DMS53 treated with DMSO at 0.1 percent for 48 hours (cell line): ENCODE measurements around the gene SERPINA5.

Experiments used
- DNase-seq: peaks from one replicate; lab custom pipeline; 2025; ENCODE audit not compliant: unreplicated experiment; lab: John Stamatoyannopoulos, UW

SERPINA5 gene, protein sequence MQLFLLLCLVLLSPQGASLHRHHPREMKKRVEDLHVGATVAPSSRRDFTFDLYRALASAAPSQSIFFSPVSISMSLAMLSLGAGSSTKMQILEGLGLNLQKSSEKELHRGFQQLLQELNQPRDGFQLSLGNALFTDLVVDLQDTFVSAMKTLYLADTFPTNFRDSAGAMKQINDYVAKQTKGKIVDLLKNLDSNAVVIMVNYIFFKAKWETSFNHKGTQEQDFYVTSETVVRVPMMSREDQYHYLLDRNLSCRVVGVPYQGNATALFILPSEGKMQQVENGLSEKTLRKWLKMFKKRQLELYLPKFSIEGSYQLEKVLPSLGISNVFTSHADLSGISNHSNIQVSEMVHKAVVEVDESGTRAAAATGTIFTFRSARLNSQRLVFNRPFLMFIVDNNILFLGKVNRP

DNA sequence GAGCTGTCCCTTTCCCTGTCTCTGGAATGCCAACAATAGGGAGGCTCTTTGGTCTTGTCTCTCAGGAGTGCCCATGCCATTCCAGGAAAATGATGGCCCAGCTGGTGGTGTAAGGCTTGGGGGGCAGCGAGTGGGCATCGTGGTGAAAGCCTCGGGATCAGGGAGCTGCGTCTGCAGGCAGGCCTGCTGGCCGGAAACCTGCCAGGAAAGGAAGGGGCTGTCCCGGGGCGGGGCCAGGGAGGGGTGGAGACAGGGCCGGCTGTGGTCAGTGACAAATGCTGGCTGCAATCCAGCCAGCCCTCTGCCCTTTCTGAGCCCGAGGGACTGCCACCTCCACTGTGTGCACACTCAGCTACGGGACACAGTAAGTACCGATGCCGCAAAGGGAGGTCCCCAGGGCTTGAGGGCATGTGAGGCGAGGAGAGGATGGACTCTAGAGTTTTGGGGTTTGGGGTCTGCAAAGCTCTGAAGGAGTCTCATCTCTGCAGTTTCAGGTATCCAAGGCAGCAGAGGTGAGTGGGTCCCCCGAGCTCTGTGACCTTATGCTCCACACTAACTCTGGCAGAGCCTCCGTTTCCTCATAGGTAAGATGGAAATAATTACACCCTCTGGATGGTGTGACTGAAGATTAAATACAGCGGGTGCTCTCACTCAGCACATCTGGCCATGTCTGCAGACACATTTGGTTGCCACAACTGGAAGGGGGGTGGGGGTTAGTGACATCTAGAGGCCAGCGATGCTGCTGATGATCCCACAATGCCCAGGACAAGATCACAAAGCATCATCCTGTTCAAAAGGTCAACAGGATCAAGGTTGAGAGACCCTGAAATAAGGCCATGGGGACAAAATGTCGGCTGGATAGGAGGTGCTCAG is at the start of gene SERPINA5:
TSS of gene SERPINA5 (plus strand) at position 300 of the 873 bp plus-strand sequence. CDS start 5,937 bp downstream, outside the sequence.
- no peak for DNase-seq

DNA sequence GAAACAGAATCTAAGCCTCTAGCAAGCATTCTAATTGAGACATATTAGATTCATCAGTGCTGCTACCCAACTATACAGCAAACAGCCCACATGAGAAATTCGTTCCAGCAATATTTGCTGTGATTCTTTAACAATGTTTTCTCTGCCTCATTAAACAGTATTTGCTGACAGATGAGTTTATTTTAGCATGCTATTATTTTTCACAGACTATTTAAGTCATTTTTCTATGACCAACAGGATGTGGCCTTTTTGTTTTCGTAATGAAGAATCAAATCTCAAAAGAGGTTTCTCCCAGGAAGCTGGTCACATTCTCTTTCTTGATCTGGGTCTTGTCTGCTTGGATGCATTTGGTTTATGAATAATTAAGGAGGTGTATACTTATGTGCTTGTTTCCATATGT is 48.8 kb upstream of the SERPINA5 start:
- DNase-seq = no peak

DNA sequence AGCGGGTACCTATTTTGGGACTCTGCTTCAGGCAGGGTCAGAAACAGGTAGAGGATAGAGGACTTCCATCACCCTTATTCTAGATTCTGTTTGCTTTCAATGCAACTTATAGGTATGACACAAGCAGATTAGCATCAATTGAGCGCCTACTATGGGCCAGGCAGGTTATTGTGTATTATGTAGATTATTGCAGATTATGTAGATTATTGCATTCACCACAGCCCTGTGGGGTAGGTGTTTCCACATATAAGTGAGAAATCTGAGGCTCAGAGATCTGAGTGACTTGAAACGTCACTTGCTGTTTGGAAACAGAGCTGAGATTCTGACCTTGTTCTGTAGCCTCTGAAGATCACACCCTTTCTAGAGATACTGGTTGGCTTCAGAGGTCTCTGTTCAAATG is 45.7 kb upstream of the SERPINA5 start:
- DNase-seq = no peak

DNA sequence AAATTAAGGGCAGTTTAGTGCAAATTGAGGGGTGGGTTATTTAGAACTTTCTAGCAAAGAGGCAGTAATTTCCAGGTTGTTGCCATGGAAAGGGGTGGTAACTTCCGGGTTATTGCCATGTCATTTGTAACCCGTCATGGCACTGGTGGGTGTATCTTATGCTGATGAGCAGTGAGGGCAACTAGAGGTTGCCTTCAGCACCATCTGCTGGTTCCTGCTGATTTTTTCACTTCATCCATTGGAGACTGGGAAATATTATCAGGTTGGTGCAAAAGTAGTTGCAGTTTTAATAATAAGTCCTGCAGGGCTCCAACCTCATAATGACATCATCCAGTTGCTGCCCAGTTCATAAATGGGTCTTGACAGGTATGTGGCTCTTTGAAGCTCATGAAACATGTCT is 44.4 kb upstream of the SERPINA5 start:
- DNase-seq = no peak

DNA sequence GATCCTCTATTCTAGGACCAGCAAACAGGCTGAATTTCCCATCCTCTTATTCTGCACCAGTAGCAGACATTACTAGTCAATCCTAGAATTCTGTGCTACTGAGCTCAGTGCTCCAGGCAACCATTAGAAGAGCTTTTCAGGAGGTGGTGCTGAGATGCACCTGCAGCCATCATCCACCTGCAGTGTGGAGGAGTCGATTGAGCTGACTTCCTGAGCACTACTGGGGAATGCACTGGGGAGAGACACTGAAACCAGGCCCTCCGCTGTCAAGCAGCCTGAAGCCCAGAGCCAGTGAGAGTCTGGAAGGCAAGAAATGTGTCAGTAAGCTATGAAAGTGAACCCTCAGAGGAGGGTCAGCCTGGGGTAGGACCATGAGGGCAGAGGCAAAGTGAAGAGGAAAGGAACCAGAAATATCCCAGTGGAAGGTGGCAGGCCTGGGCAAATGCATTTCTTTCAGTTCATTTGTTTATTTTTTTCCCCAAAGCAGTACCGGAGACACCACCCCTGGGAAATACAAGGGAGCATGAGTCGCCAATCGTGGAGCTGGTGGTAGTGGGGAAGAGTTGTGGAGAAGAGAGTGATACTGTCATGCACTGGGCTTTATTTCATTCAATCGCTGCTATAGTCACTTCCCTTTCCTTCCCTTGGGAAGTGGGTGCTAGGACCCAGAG is 43.0 kb upstream of the SERPINA5 start:
- no peak for DNase-seq

DNA sequence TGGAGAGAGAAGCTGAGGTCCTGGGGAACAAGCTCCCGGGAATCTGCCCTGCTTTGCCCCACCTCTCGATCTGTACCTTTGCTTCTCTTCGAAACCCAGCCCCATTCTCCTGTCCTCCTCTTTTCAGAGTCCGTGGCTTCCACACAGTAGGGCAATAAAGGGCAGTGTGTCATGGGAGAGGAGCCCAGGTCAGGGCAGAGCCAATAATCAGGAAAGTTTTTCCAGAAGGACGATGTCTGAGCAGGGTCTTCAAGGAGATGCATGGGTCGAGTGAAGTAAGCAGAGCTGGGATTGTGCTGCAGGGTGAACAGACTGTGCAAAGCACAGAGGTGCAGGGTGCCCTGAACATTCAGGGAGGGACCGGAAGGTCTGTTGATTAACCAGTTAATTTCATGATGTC is 42.0 kb upstream of the SERPINA5 start:
- DNase-seq = no peak

DNA sequence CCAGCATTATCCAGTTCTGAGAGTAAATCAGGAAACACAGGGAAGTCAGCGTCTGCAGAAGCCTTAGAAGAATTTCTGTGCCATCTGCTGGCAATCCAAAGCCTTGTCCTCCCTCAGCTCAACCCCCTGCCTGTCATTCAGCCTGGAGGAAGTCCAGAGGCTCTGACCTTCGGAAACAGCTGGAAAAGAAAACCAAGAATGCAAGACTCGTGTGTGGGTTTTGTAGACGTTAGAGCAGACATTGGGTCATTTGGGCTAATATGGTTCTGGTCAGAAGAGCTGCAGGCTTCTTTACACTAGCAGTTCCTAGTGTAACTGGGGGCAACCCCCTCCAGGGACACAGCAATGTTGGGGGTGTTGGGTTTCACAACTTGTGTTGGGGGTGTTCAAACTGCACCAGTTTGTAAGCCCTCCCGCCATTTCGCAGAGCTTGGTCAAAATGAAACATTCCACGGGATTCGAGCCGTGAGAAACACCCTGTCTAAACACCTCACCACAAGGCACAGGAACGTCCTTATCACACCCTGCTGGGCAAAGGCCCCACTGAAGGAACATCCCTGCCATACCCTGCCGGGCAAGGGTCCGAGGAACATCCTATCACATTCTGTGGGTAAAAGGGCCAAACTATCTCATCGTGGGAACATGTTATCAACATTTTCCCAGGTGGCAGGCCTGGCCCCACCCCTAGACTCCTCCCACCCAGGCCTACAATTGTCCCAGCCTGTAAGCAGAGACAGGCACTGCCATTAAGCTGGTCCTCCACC is 41.0 kb upstream of the SERPINA5 start:
- no peak for DNase-seq

DNA sequence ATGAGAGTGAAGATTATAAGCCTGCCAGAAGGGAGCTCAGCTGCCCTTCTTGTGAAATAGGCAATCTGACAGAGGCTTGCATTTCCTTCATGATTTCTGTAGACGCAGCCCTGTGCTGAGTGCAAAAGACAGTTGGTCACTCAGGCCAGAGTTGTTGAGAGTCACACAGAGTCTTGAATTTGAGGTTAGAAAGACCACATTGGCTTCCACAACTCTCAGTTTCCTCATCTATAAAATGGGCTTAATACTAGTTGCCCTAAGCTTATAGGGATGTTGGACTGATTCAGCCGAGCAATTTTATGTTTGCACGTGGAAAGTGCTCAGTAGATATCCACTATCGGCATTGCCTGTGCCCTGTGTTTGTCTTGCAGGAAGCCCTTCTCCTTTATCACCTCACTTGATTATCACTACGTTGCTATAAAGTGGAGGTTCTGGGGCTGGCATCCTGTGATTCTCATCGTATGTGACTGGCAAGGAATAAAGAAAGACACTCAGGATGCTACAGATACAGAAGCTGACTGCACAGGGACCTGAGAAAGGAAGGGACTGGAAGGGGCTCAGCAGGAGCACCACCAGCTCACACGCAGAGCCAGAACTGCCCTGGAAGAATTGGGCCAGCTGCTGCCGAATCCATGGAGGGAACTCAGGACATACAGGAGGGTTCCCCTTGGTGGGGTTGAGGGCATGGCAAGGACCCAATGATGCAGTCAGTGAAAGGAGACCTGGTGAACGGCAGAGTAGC is 39.8 kb upstream of the SERPINA5 start:
- DNase-seq = no peak

DNA sequence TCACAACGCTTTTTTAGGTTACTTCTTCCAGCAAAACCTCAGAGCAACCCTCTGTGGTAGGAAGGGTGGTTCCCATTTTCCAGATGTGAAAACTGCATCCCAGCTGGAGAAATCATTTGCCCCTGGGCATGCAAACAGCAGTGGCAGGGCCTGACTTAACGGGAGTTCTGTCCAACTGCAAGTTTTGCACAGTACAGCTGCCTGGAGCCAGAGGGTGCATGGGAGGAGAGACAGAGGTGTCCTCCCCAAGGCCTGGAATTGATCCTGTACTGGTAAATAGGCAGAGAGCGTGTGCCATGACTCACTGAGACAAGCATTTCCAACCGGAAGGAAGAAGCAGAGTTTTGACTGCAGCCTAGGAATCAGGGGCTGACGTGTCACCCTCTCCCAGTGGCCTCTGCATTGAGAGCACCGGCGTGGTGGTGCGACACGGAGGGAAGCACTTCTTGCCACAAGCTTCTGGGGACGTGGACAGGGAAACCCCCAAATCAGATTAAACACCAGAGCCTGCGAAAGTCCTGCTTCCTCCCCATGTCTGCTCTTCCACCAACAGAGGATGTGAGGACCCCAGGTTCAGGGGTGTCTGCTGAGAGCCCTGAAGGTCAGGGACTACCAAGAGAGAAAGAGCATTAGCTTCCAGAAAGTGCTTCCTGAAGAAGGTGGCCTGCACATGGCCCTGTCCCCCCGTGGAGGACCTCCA is 39.0 kb upstream of the SERPINA5 start:
- no peak for DNase-seq

DNA sequence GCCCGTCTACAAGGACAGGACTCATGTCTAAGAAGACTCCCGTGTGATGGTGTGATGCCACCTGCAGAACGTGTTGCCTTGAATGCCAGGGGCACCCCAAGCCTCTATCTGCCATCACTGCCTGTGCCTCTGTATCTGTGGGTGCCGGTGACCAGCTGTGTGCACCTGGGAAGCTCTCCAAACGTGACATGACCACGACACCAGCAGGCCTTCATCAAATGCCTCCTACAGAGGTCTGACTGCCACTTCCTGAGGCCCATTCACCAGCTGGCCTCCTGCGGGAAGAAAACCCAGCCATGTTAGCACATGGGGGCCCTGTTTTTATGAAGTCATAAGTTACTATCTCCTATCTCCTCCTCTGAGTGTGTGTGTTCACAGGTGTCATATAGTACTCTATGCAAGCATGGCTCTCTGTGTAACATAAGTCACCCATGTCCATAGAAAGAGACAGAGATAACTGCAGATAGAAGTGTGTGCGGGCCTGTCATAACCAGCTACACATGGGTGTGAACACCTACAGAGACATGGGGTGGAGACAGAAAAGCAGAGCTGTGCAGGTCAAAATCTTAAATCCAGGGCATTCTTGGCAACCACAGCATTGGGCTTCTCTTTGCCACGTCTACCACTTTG is 38.3 kb upstream of the SERPINA5 start:
- no peak for DNase-seq

DNA sequence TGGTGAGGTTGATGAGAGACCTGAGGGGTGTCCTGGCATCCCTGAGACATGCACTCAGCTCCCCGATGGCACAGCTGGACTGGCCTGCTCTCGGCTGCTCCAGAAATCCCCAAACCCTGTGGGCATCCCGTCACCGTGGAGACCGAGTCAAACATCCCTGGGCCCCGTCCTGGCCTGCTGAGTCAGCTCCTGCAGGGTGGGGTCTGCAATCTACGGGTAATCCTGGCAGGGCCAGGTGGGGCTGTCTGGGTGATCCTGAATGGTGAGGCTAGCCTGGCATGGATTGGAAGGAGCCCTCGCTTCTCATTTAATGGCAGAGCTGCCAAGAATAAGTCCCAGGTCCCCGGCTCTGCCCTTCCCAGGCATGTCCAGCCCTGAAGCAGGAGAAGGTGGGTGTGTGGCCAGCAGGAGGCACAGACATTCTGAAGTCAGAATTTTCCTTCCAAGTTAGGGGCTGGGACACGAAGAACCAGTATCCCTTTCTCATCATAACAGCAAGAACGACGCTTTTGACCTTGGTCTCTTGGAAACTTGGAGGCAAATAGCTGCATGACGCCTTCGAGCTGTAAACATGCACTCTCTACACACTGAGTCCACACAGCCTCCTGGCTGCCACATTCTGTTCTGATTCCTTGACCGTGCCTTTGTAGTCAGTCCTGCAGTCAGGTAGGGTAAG is 37.6 kb upstream of the SERPINA5 start:
- DNase-seq = no peak

DNA sequence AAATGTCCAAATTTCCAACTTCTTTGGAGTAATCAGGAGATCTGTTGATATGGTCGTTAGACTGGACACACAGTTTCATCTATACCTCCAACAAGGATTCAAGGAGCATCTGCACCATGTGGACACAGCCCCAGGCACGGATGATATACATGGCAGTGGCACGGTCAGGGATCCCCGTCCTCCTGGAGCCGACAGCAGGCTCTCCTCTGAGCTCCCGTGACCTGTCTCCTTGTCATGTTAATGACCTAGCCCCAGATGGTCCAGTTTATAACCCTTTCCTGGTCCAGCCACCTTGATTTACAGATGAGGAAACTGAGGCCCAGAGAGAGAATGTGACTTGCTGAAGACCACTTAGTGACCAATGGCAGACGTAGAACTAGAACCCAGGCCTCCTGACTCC is 36.5 kb upstream of the SERPINA5 start:
- DNase-seq = no peak

DNA sequence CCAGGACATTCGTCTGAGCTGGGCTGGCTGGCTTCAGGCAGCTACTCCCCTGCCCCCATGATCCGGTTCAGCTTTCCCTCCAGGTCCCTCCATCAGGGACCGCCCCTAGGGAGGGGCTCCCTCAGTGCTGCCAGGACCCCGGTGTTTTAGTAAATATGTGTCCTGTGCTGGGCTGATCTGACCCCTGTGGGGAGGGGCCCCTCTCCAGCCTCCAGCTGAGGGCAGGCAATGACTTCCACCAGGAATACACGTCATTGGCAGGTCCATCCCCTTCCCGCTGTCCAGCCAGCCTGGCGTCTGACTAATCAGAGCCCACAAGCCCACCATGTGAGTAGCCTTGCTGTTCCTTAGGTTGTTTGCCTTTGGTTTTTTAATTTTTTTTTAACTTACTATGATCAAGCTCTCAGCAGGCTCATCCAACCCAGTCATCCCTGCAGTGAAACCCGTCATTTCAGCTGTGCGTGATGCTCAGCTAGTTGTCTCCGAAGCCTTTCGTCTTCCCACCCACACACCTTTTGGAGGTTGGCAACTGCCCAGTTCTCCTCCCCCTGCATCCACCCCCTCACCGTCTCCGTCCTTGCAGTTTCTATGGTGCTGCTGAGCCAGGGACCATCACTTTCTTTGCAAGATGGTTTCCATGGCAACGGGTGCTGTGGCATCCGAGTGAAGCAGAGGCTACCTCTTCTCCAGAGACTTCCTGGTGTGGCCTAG is 35.9 kb upstream of the SERPINA5 start:
- no peak for DNase-seq

DNA sequence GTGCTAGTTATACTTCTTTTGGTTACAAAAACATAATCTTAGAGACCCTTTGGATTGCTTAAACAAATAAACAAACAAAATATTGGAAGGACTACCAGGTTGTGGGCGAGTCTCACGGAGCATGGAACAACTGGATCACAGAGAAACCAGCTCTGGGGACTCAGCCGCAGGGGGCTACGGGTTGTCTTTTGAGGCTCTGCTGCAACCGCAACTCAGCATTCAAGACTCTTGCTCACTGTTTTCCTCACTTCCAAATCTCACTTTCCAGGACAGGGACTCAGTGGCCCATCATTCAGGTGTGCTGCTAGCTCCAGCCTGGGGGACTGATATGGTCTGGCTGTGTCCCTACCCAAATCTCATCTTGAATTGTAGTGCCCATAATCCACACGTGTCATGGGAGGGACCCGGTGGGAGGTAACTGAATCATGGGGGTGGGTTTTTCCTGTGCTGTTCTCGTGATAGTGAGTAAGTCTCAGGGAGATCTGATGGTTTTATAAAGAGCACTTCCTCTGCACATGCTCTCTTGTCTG is 34.0 kb upstream of the SERPINA5 start:
- no peak for DNase-seq

DNA sequence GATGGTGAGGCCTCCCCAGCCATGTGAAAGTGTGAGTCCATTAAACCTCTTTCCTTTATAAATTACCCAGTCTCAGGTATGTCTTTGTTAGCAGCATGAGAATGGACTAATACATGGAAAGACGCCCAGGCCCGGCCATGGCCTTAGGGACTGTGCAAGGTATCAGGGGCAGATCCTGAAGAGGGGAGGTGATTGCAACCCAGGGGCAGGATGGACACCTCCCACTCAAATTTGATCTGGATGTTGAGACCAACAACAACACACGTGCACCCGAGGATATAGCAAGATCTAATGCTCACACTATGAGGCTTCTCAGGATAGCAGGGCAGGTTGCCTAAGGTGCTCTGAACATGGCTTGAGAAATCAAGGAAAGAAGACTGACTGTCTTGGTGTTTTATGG is 33.5 kb upstream of the SERPINA5 start:
- no peak for DNase-seq

DNA sequence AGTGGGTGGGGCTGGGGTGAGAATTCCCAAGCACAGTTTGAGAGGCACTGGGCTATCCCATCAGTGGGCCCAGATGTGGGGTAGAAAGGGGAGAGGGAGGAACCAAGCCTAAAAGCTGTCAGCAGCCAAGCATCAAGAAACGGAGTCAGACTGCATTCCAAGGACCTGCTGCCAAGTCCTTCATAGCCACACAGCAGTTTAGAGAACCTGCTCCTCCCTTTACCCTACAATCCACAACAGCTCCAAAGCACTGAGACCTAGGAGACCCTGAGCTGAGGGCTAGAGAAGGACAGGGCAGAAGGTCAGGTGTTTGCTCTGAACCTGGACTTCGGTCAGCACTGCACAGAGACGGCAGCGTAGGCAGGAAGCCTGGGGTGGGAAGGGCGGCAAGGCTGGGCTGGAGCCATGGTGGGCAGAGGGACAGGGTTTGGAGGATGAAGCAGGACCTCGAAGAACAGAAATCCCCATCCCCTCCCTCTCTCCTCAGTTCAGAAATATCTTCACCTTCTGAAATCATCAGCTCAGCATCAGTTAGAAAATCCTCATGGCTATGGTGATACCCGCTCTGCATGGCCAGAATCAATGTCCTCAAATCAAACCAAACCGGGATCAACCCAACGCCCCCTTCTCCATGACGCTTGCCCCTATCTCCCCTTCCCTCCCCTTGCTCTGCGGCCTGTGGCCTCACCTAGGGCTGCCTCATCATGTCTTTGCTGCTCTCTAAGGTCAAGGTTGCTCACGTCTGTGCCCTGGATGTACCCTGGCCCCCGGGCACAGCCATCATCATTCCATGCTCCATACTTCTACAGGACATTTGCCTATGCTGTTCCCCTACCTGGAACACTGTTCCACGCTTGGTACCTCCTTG is 32.9 kb upstream of the SERPINA5 start:
- no peak for DNase-seq
